PC-3 (cell line): ENCODE results near the gene GRIN3B. TPM values are rescaled to one million over a fixed set of nuclear protein-coding genes. Genes with fewer than 3 reads are reported as not detected.

Source experiments
- ATAC-seq: fragments of 200-7000 bp; cut with Tn5 transposase; 2 replicates; pipeline ENCODE4 v1.9.1; 2020; ENCODE audit warnings: mild to moderate bottlenecking, moderate library complexity
- BruUV-seq: library from RNA; stranded (reverse); fragments of 400-500 nt; replicated peaks from 2 replicates; lab custom pipeline; 2021; lab: Mats Ljungman, UMichigan
- CTCF ChIA-PET: fragments of 300-600 bp; sonication (Branson Sonifier 250); formaldehyde crosslinking; loops from one replicate; lab custom pipeline; 2022; ENCODE audit warnings: antibody characterized with exemption; lab: Charles Lee
- POLR2A ChIA-PET: fragments of 300-600 bp; sonication (Branson Sonifier 250); formaldehyde crosslinking; loops from one replicate; lab custom pipeline; 2022; ENCODE audit warnings: antibody characterized with exemption; ENCODE audit not compliant: unreplicated experiment; lab: Charles Lee
- DNase-seq: peaks from one replicate; pipeline ENCODE4 v3.0.0-alpha.2; 2015
- H2AFZ ChIP-seq: fragments of 300-600 bp; sonication (generic); 2 replicates; pipeline ENCODE4 v1.6.0; 2016; ENCODE audit warnings: antibody characterized with exemption, low read length
- H3F3A ChIP-seq: fragments of 300-600 bp; sonication (generic); one replicate; pipeline ENCODE4 v1.6.0; 2017; ENCODE audit warnings: antibody characterized with exemption, low read length, control low read depth, mild to moderate bottlenecking; ENCODE audit not compliant: unreplicated experiment
- H3K27ac ChIP-seq: fragments of 300-600 bp; sonication (generic); 2 replicates; pipeline ENCODE4 v1.5.1; 2016; ENCODE audit warnings: mild to moderate bottlenecking, low read length
- H3K27me3 ChIP-seq: fragments of 300-600 bp; sonication (generic); 2 replicates; pipeline ENCODE4 v1.6.1; 2016; ENCODE audit warnings: low read length, mixed read lengths
- H3K36me3 ChIP-seq: fragments of 300-600 bp; sonication (generic); 2 replicates; pipeline ENCODE4 v1.6.1; 2016; ENCODE audit warnings: low read depth, mixed run types, low read length, mixed read lengths
- H3K4me1 ChIP-seq: fragments of 300-600 bp; sonication (generic); 2 replicates; pipeline ENCODE4 v1.5.1; 2016; ENCODE audit warnings: low read length; ENCODE audit not compliant: insufficient read depth
- H3K4me2 ChIP-seq: fragments of 300-600 bp; sonication (generic); 2 replicates; pipeline ENCODE4 v1.6.0; 2016; ENCODE audit warnings: low read length
- H3K4me3 ChIP-seq: fragments of 300-600 bp; sonication (generic); 2 replicates; pipeline ENCODE4 v1.5.1; 2016; ENCODE audit warnings: mild to moderate bottlenecking, low read length, mixed read lengths
- H3K79me2 ChIP-seq: fragments of 300-600 bp; sonication (generic); 2 replicates; pipeline ENCODE4 v1.6.1; 2017; ENCODE audit warnings: low read length, mixed read lengths
- H3K9ac ChIP-seq: fragments of 300-600 bp; sonication (generic); 2 replicates; pipeline ENCODE4 v1.6.0; 2016; ENCODE audit warnings: mild to moderate bottlenecking, low read length
- H3K9me2 ChIP-seq: fragments of 300-600 bp; sonication (generic); replicated peaks from 2 replicates; pipeline ENCODE4 v1.6.1; 2016; ENCODE audit warnings: mixed run types, low read length, mixed read lengths
- H3K9me3 ChIP-seq: fragments of 300-600 bp; sonication (generic); 2 replicates; pipeline ENCODE4 v1.6.1; 2016; ENCODE audit warnings: low read length, mixed read lengths
- H4K20me1 ChIP-seq: fragments of 300-600 bp; sonication (generic); 2 replicates; pipeline ENCODE4 v1.6.1; 2016; ENCODE audit warnings: low read length, mixed read lengths
- CTCF ChIP-seq: fragments of 300-600 bp; sonication (generic); conservative IDR thresholded peaks from 2 replicates; pipeline ENCODE4 v1.5.1; 2017; ENCODE audit warnings: antibody characterized with exemption, low read depth, mild to moderate bottlenecking, low read length
- EZH2 ChIP-seq: fragments of 300-600 bp; sonication (generic); IDR thresholded peaks from one replicate; pipeline ENCODE4 v1.6.1; 2017; ENCODE audit warnings: antibody characterized with exemption, mild to moderate bottlenecking, low read length; ENCODE audit not compliant: unreplicated experiment
- EZH2phosphoT487 ChIP-seq: fragments of 300-600 bp; sonication (generic); IDR thresholded peaks from 2 replicates; pipeline ENCODE4 v1.6.1; 2018; ENCODE audit warnings: mild to moderate bottlenecking, antibody characterized with exemption, low read length, borderline replicate concordance
- intact Hi-C: fragments of 100-400 bp; cut with micrococcal nuclease; formaldehyde crosslinking; loops from 2 replicates; pipeline ENCODE4 v1.9.0; 2023
- total RNA-seq: library from RNA; depleted of rRNA; stranded (reverse); fragments of >200 nt; gene quantifications from 2 replicates; pipeline ENCODE4 v1.2.3, GENCODE V29; 2014

GRIN3B gene
- total RNA-seq, 1 experiment from 2014 or later, result 0.69 TPM

GRCh38 chr19:993831-994393, 6.3 kb upstream of the GRIN3B start:
- TF ChIP-seq CTCF, result no peak
- TF ChIP-seq EZH2, result no peak
- TF ChIP-seq EZH2phosphoT487, result no peak
- H3K4me1 ChIP-seq, result peaks cover 8% of the 10 kb centered on the region
- no peak for ATAC-seq
- H2AFZ ChIP-seq, result no peak overlapping the region
- CTCF ChIA-PET, result no interaction called here
- no peak overlapping the region for H3K4me2 ChIP-seq
- no peaks in the 10 kb centered on the region for H3K9me2 ChIP-seq
- no TSS peak for BruUV-seq
- H3K9me3 ChIP-seq, result no peaks in the 10 kb centered on the region
- no peak overlapping the region for H3K9ac ChIP-seq
- no peak for DNase-seq
- no peaks in the 10 kb centered on the region for H4K20me1 ChIP-seq
- intact Hi-C loops, result no loop called here
- POLR2A ChIA-PET, result no interaction called here
- no peak overlapping the region for H3K4me3 ChIP-seq
- no peaks in the 10 kb centered on the region; the same call in 1 of the 2 replicates for H3K27me3 ChIP-seq
- H3K36me3 ChIP-seq, result no peaks in the 10 kb centered on the region; the same call in 1 of the 2 replicates
- no peaks in the 10 kb centered on the region for H3K79me2 ChIP-seq
- H3K27ac ChIP-seq, result no peak overlapping the region
- no peaks in the 10 kb centered on the region for H3F3A ChIP-seq

- intact Hi-C loops, result no loop called here
- DNase-seq, result no peak
- H3K4me1 ChIP-seq, result peaks cover 8% of the 10 kb centered on the region
- no peak for ATAC-seq
- H3K9me3 ChIP-seq, result no peaks in the 10 kb centered on the region
- ChIA-PET CTCF (no interaction called here), POLR2A (no interaction called here)
- no peak overlapping the region for H3K4me3 ChIP-seq
- no peaks in the 10 kb centered on the region; the same call in 1 of the 2 replicates for H3K27me3 ChIP-seq
- H2AFZ ChIP-seq, result no peak overlapping the region
- H3K27ac ChIP-seq, result no peak overlapping the region
- H3F3A ChIP-seq, result no peaks in the 10 kb centered on the region
- BruUV-seq, result no TSS peak
- H3K9ac ChIP-seq, result no peak overlapping the region
- H3K36me3 ChIP-seq, result no peaks in the 10 kb centered on the region; the same call in 1 of the 2 replicates
- no peaks in the 10 kb centered on the region for H3K9me2 ChIP-seq
- H4K20me1 ChIP-seq, result no peaks in the 10 kb centered on the region
- TF ChIP-seq EZH2, result no peak
- TF ChIP-seq CTCF, result no peak
- no peak for TF ChIP-seq EZH2phosphoT487
- no peaks in the 10 kb centered on the region for H3K79me2 ChIP-seq
- H3K4me2 ChIP-seq, result no peak overlapping the region
Observed at GRCh38 chr19:994516-994915, 5.7 kb upstream of the GRIN3B start.

- Histone ChIP-seq H3K9ac (no peak overlapping the region), H2AFZ (no peak overlapping the region), H3K4me3 (no peak overlapping the region), H3K4me1 (peaks cover 8% of the 10 kb centered on the region), H3F3A (no peaks in the 10 kb centered on the region), H3K27me3 (no peaks in the 10 kb centered on the region; the same call in 1 of the 2 replicates), H3K79me2 (no peaks in the 10 kb centered on the region), H3K27ac (no peak overlapping the region), H3K9me2 (no peaks in the 10 kb centered on the region), H3K36me3 (no peaks in the 10 kb centered on the region; the same call in 1 of the 2 replicates), H3K9me3 (no peaks in the 10 kb centered on the region), H4K20me1 (no peaks in the 10 kb centered on the region), H3K4me2 (no peak overlapping the region)
- TF ChIP-seq CTCF (no peak), EZH2 (no peak), EZH2phosphoT487 (no peak)
- no peak for DNase-seq
- ATAC-seq, result no peak
- CTCF ChIA-PET, result no interaction called here
- intact Hi-C loops, result no loop called here
- BruUV-seq, result no TSS peak
- POLR2A ChIA-PET, result no interaction called here
Observed at GRCh38 chr19:995051-995827, 5.0 kb upstream of the GRIN3B start.
